Muscle layer of duodenum (tissue), 2 donors: Measurements from ENCODE around the gene RGSL1.

Experiments
- H3K27ac ChIP-seq: one replicate; pipeline ENCODE4 v1.7.0; 2013; ENCODE audit warnings: mild to moderate bottlenecking, low read length
- H3K27me3 ChIP-seq: one replicate; pipeline ENCODE4 v1.7.0; 2013; ENCODE audit warnings: low read depth, mild to moderate bottlenecking, control low read depth, low read length
- H3K36me3 ChIP-seq, 2 donors: one replicate each; pipeline ENCODE4 v1.7.0; 2013; ENCODE audit warnings: low read length in 2 of 2, control low read depth in 1 of 2, mild to moderate bottlenecking in 1 of 2; ENCODE audit not compliant: insufficient read depth in 2 of 2, control insufficient read depth in 1 of 2
- H3K4me1 ChIP-seq, 2 donors: one replicate each; pipeline ENCODE4 v1.7.0; 2013; ENCODE audit warnings: low read length in 2 of 2, mild to moderate bottlenecking in 2 of 2, control low read depth in 1 of 2, moderate library complexity in 1 of 2; ENCODE audit not compliant: insufficient read depth in 2 of 2, control insufficient read depth in 1 of 2
- H3K4me3 ChIP-seq, 2 donors: one replicate each; pipeline ENCODE4 v1.7.0; 2013; ENCODE audit warnings: low read length in 2 of 2, low read depth in 1 of 2, mild to moderate bottlenecking in 1 of 2
- H3K9me3 ChIP-seq, 2 donors: one replicate each; pipeline ENCODE4 v1.7.0; 2013; ENCODE audit warnings: low read length in 2 of 2, control low read depth in 1 of 2, mild to moderate bottlenecking in 1 of 2; ENCODE audit not compliant: control insufficient read depth in 1 of 2
- donor health status: healthy.

RGSL1 gene

GRCh38 chr1:182604175-182605164 is 154.5 kb downstream of the RGSL1 start, which contains the start of gene RGS16:
TSS of gene RGS16 (minus strand) at chr1:182604389. CDS start at chr1:182604259, 130 bp downstream.
- peak within 1 kb of the TSS; percentile 2 for H3K27ac ChIP-seq
- H3K4me1 ChIP-seq, result peaks cover 0 to 20% of the 10 kb centered on the region in 2 donors
- H3K4me3 ChIP-seq, result peak within 1 kb of the TSS; percentile 56 to 78
- H3K9me3 ChIP-seq, result no peaks in the 10 kb centered on the region
- peaks cover 4 to 8% of the 10 kb centered on the region in 2 donors for H3K36me3 ChIP-seq
- no peaks in the 10 kb centered on the region for H3K27me3 ChIP-seq

- no peaks in the 10 kb centered on the region for H3K27me3 ChIP-seq
- H3K9me3 ChIP-seq, result no peaks in the 10 kb centered on the region
- no peak overlapping the region for H3K27ac ChIP-seq
- no peaks in the 10 kb centered on the region for H3K36me3 ChIP-seq
- H3K4me3 ChIP-seq, result no peak overlapping the region
- peaks cover 0 to 10% of the 10 kb centered on the region in 2 donors for H3K4me1 ChIP-seq
These were observed 157.6 kb downstream of the RGSL1 start for GRCh38 chr1:182607566-182607965.

DNA sequence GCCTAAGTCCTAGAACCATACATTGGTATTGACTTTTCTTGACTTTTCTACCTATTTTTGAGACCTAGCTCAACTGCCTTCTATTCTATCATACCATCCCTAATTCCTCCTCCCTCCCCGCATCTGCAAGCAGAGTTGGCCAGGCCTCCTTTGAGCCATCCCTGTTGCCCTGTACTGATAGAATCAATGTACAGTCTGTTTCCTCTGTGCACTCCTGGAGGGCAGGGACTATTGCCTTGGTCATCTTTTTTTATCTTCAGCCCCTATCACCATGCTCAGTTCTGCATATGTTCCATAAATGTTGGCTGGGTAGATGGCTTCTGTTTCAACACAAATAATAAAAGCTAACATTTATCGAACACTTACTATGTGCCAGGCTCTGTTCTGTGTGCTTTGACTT is 158.3 kb downstream of the RGSL1 start:
- peaks cover 0 to 10% of the 10 kb centered on the region in 2 donors for H3K4me1 ChIP-seq

DNA sequence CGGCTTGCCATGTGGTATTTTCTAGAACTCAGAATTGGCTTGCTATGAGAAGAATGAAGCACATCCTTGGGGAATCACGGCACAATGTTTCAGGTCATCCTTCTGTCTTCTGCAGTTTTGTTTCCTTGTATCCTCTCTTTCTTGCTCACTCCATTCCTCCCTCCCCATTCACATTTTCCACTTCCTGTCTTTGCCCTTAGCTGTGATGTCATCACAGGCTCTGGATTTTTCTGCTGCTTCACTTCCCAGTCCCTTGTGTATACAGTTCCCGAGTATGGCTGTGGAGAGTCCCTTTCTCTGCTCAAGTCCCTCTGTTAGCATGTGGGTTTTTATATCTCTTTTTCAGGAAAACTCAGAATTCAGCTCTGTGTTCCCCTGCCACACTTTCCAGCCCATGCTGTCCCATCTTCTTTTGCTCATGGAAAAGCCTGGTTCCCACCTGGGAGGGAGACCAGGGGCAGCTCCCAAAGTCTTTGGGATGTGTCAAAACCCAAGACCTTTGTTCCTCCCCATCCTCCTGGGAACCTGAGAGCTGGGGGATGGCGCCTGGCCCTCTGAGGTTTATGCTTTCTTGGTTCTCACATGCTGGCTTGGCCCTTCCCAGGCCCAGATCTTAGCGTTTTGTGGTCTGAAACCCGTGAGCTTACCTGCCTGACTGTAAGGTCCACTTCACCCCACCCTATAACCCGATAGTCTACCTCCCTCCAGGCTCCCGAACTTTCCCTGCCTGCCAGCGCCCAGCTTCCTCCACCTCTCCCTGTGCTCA is 159.1 kb downstream of the RGSL1 start:
- H3K27ac ChIP-seq, result no peak overlapping the region
- H3K4me1 ChIP-seq, result peaks cover 0 to 6% of the 10 kb centered on the region in 2 donors
- no peak overlapping the region for H3K4me3 ChIP-seq
- H3K36me3 ChIP-seq, result no peaks in the 10 kb centered on the region
- no peaks in the 10 kb centered on the region for H3K9me3 ChIP-seq
- no peaks in the 10 kb centered on the region for H3K27me3 ChIP-seq

More for the DNA sequence above, 158.3 kb downstream of the RGSL1 start:
- no peaks in the 10 kb centered on the region for H3K9me3 ChIP-seq
- no peak overlapping the region for H3K4me3 ChIP-seq
- no peaks in the 10 kb centered on the region for H3K27me3 ChIP-seq
- H3K36me3 ChIP-seq, result no peaks in the 10 kb centered on the region
- no peak overlapping the region for H3K27ac ChIP-seq
